ENCODE data around the gene MFNG.

MFNG gene

GRCh38 chr22:37455896-37456295, 30.3 kb downstream of the MFNG start:
- no peak for TF ChIP-seq CTCF (IDR thresholded peaks at IDR 0.05; ENCODE audit: insufficient read depth, low read depth, low read length, missing control alignments)
- no peak overlapping the region for H3K4me3 ChIP-seq (ENCODE audit: low read length)
- DNase-seq (ENCODE audit: low read depth): peak; percentile 11

GRCh38 chr22:37454857-37455686, 31.1 kb downstream of the MFNG start:
- DNase-seq (ENCODE audit: low read depth): peak; percentile 83
- no peak for TF ChIP-seq CTCF (IDR thresholded peaks at IDR 0.05; ENCODE audit: insufficient read depth, low read depth, low read length, missing control alignments)
- no peak overlapping the region for H3K4me3 ChIP-seq (ENCODE audit: low read length)

- H3K4me3 ChIP-seq (ENCODE audit: low read length): no peak overlapping the region
- no peak for TF ChIP-seq CTCF (IDR thresholded peaks at IDR 0.05; ENCODE audit: insufficient read depth, low read depth, low read length, missing control alignments)
- DNase-seq (ENCODE audit: low read depth): no peak
Observed at GRCh38 chr22:37453696-37454095, 32.5 kb downstream of the MFNG start.

- TF ChIP-seq CTCF (IDR thresholded peaks at IDR 0.05; ENCODE audit: insufficient read depth, low read depth, low read length, missing control alignments): no peak
- H3K4me3 ChIP-seq (ENCODE audit: low read length): no peak overlapping the region
- no peak for DNase-seq (ENCODE audit: low read depth)
Observed at GRCh38 chr22:37451218-37451617, 35.0 kb downstream of the MFNG start.

- TF ChIP-seq CTCF (IDR thresholded peaks at IDR 0.05; ENCODE audit: insufficient read depth, low read depth, low read length, missing control alignments): no peak
- H3K4me3 ChIP-seq (ENCODE audit: low read length): no peak overlapping the region
- DNase-seq (ENCODE audit: low read depth): no peak
Observed at GRCh38 chr22:37449331-37450001, 36.7 kb downstream of the MFNG start.

GRCh38 chr22:37448516-37449127, 37.6 kb downstream of the MFNG start:
- TF ChIP-seq CTCF (IDR thresholded peaks at IDR 0.05; ENCODE audit: insufficient read depth, low read depth, low read length, missing control alignments): no peak
- peak; percentile 32 for DNase-seq (ENCODE audit: low read depth)
- H3K4me3 ChIP-seq (ENCODE audit: low read length): no peak overlapping the region
